H1 (cell line): ENCODE data around the gene PRICKLE1. TPM values are rescaled to one million over a fixed set of nuclear protein-coding genes. Genes with fewer than 3 reads are reported as not detected.

ENCODE experiments used
- POLR2AphosphoS5 ChIP-seq: IDR thresholded peaks from 2 replicates; pipeline ENCODE4 v1.6.1; 2011; ENCODE audit warnings: low read depth, low read length
- RNF2 ChIP-seq: fragments of 200-900, 300-1000 bp; sonication (generic); IDR thresholded peaks from 2 replicates; pipeline ENCODE4 v1.7.1; 2016; ENCODE audit warnings: borderline replicate concordance, low read depth, mild to moderate bottlenecking, antibody characterized with exemption, low read length; ENCODE audit not compliant: poor library complexity, severe bottlenecking; ENCODE audit errors: missing control alignments
- polyA plus RNA-seq, 7 experiments: library from polyadenylated mRNA; depleted of rRNA in 3 of 7; stranded (reverse) in 5 of 7; unstranded in 2 of 7; fragments of >200 nt in 5 of 7; fragments of 200-250 nt in 2 of 7; gene quantifications; 1 replicate in 5 of 7; 2 replicates in 1 of 7; 4 replicates in 1 of 7; pipeline versions ENCODE4 v1.2.1 to v1.2.3, GENCODE V29; 2011 to 2013; ENCODE audit warnings: missing spikeins in 2 of 7, mixed read lengths in 2 of 7
- total RNA-seq: library from RNA; stranded (reverse); fragmentation: NEBNext Ultra II Directional; extraction: Animal tissue kit (Norgen Biotek cat#: 25700); gene quantifications from 2 replicates; pipeline ENCODE4 v1.2.1, GENCODE V29; 2021

The PRICKLE1 gene
- total and polyA plus RNA-seq, 2 of the 8 experiments (the other 6 are each of a cell fraction or from before 2014, with no cell fraction given): 14.0 to 22.4 TPM

GRCh38 chr12:42490261-42490842 is 99.2 kb downstream of the PRICKLE1 start (continued):
- TF ChIP-seq RNF2: no peak
- no peak for TF ChIP-seq POLR2AphosphoS5
- TF ChIP-seq, all 59 proteins: peak for 0
